ENCODE measurements around the gene QSOX1. TPM values are rescaled to one million over a fixed set of nuclear protein-coding genes. Genes with fewer than 3 reads are reported as not detected.

QSOX1 gene
- total and polyA plus RNA-seq, 4 donors: 170 to 537 (median 256) TPM

DNA sequence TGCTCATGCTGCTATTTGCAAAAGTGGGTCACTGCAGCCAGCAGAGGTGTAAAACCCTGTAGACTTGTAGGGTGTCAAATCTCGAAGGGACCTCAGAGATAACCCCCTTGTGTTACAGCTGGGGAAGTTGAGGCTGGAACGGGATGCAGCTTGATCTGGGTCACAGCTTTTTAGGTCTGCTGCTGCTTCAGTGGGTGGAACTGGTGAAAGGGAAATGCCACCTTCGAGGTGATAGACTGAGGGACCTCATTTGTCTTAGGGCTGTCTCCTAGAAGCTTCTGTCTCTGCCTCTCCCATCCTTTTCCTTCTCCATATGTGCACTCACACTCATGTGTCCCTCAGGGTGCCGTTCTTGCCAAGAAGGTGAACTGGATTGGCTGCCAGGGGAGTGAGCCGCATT, 35.4 kb downstream of the QSOX1 start:
- WGBS, 2 donors: 88 to 97% methylated on average over 5 of the region's 5 CpGs
- Histone ChIP-seq H3K9ac (ENCODE audit: insufficient read depth in 1 of 2, low read length in 2 of 2) (no peak overlapping the region), H3K4me1 (ENCODE audit: control insufficient read depth in 5 of 5, insufficient read depth in 5 of 5, low read length in 5 of 5) (no peaks in the 10 kb centered on the region), H3K27me3 (ENCODE audit: control insufficient read depth in 3 of 3, insufficient read depth in 3 of 3, low read length in 2 of 3) (no peaks in the 10 kb centered on the region), H3K4me3 (no peak overlapping the region), H3K9me3 (ENCODE audit: control insufficient read depth in 4 of 4, insufficient read depth in 3 of 4, low read length in 3 of 4) (no peaks in the 10 kb centered on the region), H3K36me3 (ENCODE audit: control insufficient read depth in 4 of 4, insufficient read depth in 4 of 4, low read length in 4 of 4) (peaks cover 0 to 68% (median 22%) of the 10 kb centered on the region in 4 donors), H3K27ac (ENCODE audit: low read depth in 1 of 2, low read length in 1 of 2) (no peak overlapping the region)
- no peak for ATAC-seq (ENCODE audit: insufficient read depth, low FRiP score)
- TF ChIP-seq, protein P1, sequence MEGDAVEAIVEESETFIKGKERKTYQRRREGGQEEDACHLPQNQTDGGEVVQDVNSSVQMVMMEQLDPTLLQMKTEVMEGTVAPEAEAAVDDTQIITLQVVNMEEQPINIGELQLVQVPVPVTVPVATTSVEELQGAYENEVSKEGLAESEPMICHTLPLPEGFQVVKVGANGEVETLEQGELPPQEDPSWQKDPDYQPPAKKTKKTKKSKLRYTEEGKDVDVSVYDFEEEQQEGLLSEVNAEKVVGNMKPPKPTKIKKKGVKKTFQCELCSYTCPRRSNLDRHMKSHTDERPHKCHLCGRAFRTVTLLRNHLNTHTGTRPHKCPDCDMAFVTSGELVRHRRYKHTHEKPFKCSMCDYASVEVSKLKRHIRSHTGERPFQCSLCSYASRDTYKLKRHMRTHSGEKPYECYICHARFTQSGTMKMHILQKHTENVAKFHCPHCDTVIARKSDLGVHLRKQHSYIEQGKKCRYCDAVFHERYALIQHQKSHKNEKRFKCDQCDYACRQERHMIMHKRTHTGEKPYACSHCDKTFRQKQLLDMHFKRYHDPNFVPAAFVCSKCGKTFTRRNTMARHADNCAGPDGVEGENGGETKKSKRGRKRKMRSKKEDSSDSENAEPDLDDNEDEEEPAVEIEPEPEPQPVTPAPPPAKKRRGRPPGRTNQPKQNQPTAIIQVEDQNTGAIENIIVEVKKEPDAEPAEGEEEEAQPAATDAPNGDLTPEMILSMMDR (IDR thresholded peaks at IDR 0.05; ENCODE audit: control extremely low read depth, extremely low read depth): no peak
- no peak for DNase-seq

DNA sequence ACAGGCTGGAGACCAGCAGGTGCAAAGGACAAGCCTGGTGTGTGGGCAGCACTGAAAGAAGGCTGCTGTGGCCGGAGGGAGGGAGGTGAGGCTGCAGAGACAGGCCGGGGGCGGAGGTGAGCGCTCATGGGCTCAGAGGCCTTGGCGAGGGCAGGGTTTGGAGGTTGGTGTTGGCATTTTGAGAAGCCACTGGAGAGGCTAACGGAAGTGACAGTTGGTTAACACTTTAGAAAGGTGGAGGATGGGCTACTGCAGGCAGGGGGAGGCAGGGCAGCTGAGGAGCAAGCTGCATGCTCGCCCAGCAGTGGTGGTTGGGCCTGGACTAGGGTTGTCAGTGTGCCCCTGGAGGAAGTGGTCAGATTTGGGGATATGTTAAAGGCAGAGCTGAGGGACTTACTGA, 37.5 kb downstream of the QSOX1 start:
- no peak overlapping the region for H3K27ac ChIP-seq (ENCODE audit: low read depth in 1 of 2, low read length in 1 of 2)
- ATAC-seq (ENCODE audit: insufficient read depth, low FRiP score) (no peak), DNase-seq (no peak)
- H3K9me3 ChIP-seq (ENCODE audit: control insufficient read depth in 4 of 4, insufficient read depth in 3 of 4, low read length in 3 of 4): no peaks in the 10 kb centered on the region
- H3K4me1 ChIP-seq (ENCODE audit: control insufficient read depth in 5 of 5, insufficient read depth in 5 of 5, low read length in 5 of 5): no peaks in the 10 kb centered on the region
- H3K27me3 ChIP-seq (ENCODE audit: control insufficient read depth in 3 of 3, insufficient read depth in 3 of 3, low read length in 2 of 3): no peaks in the 10 kb centered on the region
- H3K36me3 ChIP-seq (ENCODE audit: control insufficient read depth in 4 of 4, insufficient read depth in 4 of 4, low read length in 4 of 4): peaks cover 0 to 65% (median 20%) of the 10 kb centered on the region in 4 donors
- 80 to 82% methylated on average over 7 of the region's 7 CpGs for WGBS, 2 donors
- TF ChIP-seq, protein P1 (IDR thresholded peaks at IDR 0.05; ENCODE audit: control extremely low read depth, extremely low read depth): no peak
- H3K9ac ChIP-seq (ENCODE audit: insufficient read depth in 1 of 2, low read length in 2 of 2): no peak overlapping the region
- no peak overlapping the region for H3K4me3 ChIP-seq

DNA sequence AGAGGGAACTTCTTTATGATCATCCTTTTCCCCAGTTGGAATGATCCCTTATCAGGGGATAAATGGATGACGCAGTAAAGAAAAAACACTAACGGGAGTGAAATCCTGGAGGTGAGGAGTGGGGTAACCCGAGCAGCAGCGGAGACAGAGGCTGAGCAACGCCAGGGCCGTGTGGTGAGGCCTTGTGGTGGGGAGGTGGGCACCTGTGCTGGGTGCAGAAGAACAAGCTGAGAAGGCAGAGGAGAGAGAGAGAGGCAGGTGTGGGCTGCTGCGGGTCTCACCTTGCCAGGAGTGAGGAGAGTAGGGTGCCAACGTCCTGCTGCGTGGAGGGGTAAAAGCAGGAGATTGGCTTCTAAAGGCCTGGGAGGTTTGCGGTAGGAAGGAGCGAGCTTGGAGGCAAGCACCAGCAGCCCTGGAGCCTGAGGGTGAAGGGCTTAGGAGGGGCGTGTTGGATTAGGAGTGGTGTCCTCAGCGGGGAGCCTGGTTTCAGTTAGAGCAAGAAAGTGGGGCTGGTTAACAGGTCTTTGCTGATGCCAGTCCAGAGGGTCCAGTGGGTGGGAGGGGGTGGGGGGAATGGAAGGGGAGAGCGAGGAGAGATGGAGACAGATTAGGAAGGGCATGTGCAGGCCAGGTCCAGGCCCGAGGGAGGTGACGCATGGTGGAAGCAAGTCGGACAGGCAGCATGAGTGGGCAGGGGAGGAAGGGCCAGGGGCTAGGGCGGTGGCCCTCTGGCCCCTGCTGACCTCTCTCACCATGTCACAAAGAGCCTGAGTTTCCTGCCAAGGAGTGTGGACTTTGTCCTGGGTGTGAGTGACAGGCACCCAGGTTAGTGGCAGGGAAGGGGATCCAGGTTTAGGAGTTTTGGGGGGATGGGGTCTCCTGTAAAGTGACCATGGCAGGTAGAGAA, 38.7 kb downstream of the QSOX1 start:
- WGBS, 2 donors: 93 to 94% methylated on average over 18 of the region's 18 CpGs
- Histone ChIP-seq H3K9me3 (ENCODE audit: control insufficient read depth in 4 of 4, insufficient read depth in 3 of 4, low read length in 3 of 4) (no peaks in the 10 kb centered on the region), H3K4me3 (no peak overlapping the region), H3K4me1 (ENCODE audit: control insufficient read depth in 5 of 5, insufficient read depth in 5 of 5, low read length in 5 of 5) (no peaks in the 10 kb centered on the region), H3K36me3 (ENCODE audit: control insufficient read depth in 4 of 4, insufficient read depth in 4 of 4, low read length in 4 of 4) (peaks cover 0 to 64% (median 22%) of the 10 kb centered on the region in 4 donors), H3K9ac (ENCODE audit: insufficient read depth in 1 of 2, low read length in 2 of 2) (no peak overlapping the region), H3K27ac (ENCODE audit: low read depth in 1 of 2, low read length in 1 of 2) (no peak overlapping the region), H3K27me3 (ENCODE audit: control insufficient read depth in 3 of 3, insufficient read depth in 3 of 3, low read length in 2 of 3) (no peaks in the 10 kb centered on the region)
- TF ChIP-seq, protein P1 (IDR thresholded peaks at IDR 0.05; ENCODE audit: control extremely low read depth, extremely low read depth): no peak
- DNase-seq (no peak), ATAC-seq (ENCODE audit: insufficient read depth, low FRiP score) (no peak)

All from lung (tissue), 12 donors.